H9 (cell line): ENCODE measurements around the gene PARP6. TPM values are rescaled to one million over a fixed set of nuclear protein-coding genes. Genes with fewer than 3 reads are reported as not detected.

Experiments used
- DNase-seq: peaks from one replicate; pipeline ENCODE4 v3.0.0-alpha.2; 2017
- H2AFZ ChIP-seq: one replicate; pipeline ENCODE4 v1.6.1; 2013; ENCODE audit warnings: mild to moderate bottlenecking, low read length, control low read depth, moderate library complexity
- H2AK5ac ChIP-seq: 2 replicates; pipeline ENCODE4 v1.6.1; 2013; ENCODE audit warnings: low read length, control low read depth, mixed read lengths; ENCODE audit not compliant: insufficient read length
- H2BK120ac ChIP-seq: one replicate; pipeline ENCODE4 v1.6.1; 2013; ENCODE audit warnings: low read depth, mild to moderate bottlenecking, low read length, control low read depth, inconsistent platforms; ENCODE audit not compliant: poor library complexity, severe bottlenecking
- H2BK12ac ChIP-seq: 2 replicates; pipeline ENCODE4 v1.6.1; 2013; ENCODE audit warnings: low read length, control low read depth, mixed read lengths, low read depth; ENCODE audit not compliant: insufficient read length
- H2BK15ac ChIP-seq: 2 replicates; pipeline ENCODE4 v1.6.1; 2013; ENCODE audit warnings: low read depth, low read length, control low read depth
- H2BK20ac ChIP-seq: one replicate; pipeline ENCODE4 v1.6.1; 2013; ENCODE audit warnings: low read depth, mild to moderate bottlenecking, low read length, control low read depth, inconsistent platforms; ENCODE audit not compliant: poor library complexity, severe bottlenecking
- H2BK5ac ChIP-seq: 2 replicates; pipeline ENCODE4 v1.6.1; 2013; ENCODE audit warnings: low read length, control low read depth, mixed read lengths; ENCODE audit not compliant: insufficient read length
- H3K14ac ChIP-seq: 2 replicates; pipeline ENCODE4 v1.6.1; 2013; ENCODE audit warnings: low read length, control low read depth; ENCODE audit not compliant: insufficient read depth
- H3K18ac ChIP-seq: 2 replicates; pipeline ENCODE4 v1.6.1; 2013; ENCODE audit warnings: low read depth, mild to moderate bottlenecking, mixed read lengths, low read length, control low read depth; ENCODE audit not compliant: insufficient read length
- H3K23ac ChIP-seq: 2 replicates; pipeline ENCODE4 v1.6.1; 2013; ENCODE audit warnings: low read length, control low read depth, mixed read lengths, low read depth; ENCODE audit not compliant: insufficient read length
- H3K23me2 ChIP-seq: 2 replicates; pipeline ENCODE4 v1.6.1; 2013; ENCODE audit warnings: low read depth, mild to moderate bottlenecking, mixed read lengths, low read length, control low read depth; ENCODE audit not compliant: insufficient read length, poor library complexity, severe bottlenecking
- H3K27ac ChIP-seq: 2 replicates; pipeline ENCODE4 v1.5.1; 2013; ENCODE audit warnings: low read length, control low read depth, mixed read lengths, low read depth; ENCODE audit not compliant: insufficient read length
- H3K27me3 ChIP-seq: 2 replicates; pipeline ENCODE4 v1.6.1; 2013; ENCODE audit warnings: low read length, control low read depth, inconsistent platforms; ENCODE audit not compliant: insufficient read depth
- H3K4ac ChIP-seq: 2 replicates; pipeline ENCODE4 v1.6.1; 2013; ENCODE audit warnings: low read depth, mild to moderate bottlenecking, control low read depth, inconsistent platforms, low read length, moderate library complexity
- H3K4me1 ChIP-seq: 2 replicates; pipeline ENCODE4 v1.6.1; 2013; ENCODE audit warnings: low read length, control low read depth, inconsistent platforms; ENCODE audit not compliant: insufficient read depth
- H3K4me2 ChIP-seq: 2 replicates; pipeline ENCODE4 v1.6.1; 2013; ENCODE audit warnings: low read length, control low read depth, mixed read lengths; ENCODE audit not compliant: insufficient read length, insufficient read depth
- H3K56ac ChIP-seq: 2 replicates; pipeline ENCODE4 v1.6.1; 2013; ENCODE audit warnings: low read depth, mild to moderate bottlenecking, mixed read lengths, low read length, control low read depth; ENCODE audit not compliant: insufficient read length
- H3K79me1 ChIP-seq: 2 replicates; pipeline ENCODE4 v1.6.1; 2013; ENCODE audit warnings: low read depth, mild to moderate bottlenecking, moderate library complexity, low read length, control low read depth, inconsistent platforms; ENCODE audit not compliant: insufficient read depth, poor library complexity, severe bottlenecking
- H3K79me2 ChIP-seq: 2 replicates; pipeline ENCODE4 v1.6.1; 2013; ENCODE audit warnings: low read length, control low read depth, inconsistent platforms; ENCODE audit not compliant: insufficient read depth
- H3K9ac ChIP-seq: 2 replicates; pipeline ENCODE4 v1.6.1; 2013; ENCODE audit warnings: low read length, control low read depth, mixed read lengths; ENCODE audit not compliant: insufficient read length; ENCODE audit errors: extremely low read depth
- H3K9me3 ChIP-seq: one replicate; pipeline ENCODE4 v1.6.1; 2013; ENCODE audit warnings: low read depth, low read length, inconsistent platforms; ENCODE audit not compliant: control insufficient read depth
- H3T11ph ChIP-seq: one replicate; pipeline ENCODE4 v1.6.1; 2013; ENCODE audit warnings: mild to moderate bottlenecking, low read length, control low read depth, inconsistent platforms
- H4K20me1 ChIP-seq: one replicate; pipeline ENCODE4 v1.6.1; 2013; ENCODE audit not compliant: control insufficient read depth, insufficient read length, insufficient read depth
- H4K5ac ChIP-seq: 2 replicates; pipeline ENCODE4 v1.6.1; 2013; ENCODE audit warnings: low read depth, mild to moderate bottlenecking, mixed read lengths, low read length, control low read depth; ENCODE audit not compliant: insufficient read length
- H4K8ac ChIP-seq: replicated peaks from 2 replicates; pipeline ENCODE4 v1.6.1; 2013; ENCODE audit warnings: low read length, control low read depth, mixed read lengths, low read depth; ENCODE audit not compliant: insufficient read length
- H4K91ac ChIP-seq: 2 replicates; pipeline ENCODE4 v1.6.1; 2013; ENCODE audit warnings: low read depth, mild to moderate bottlenecking, moderate library complexity, mixed read lengths, low read length, control low read depth; ENCODE audit not compliant: insufficient read length
- H3K27ac Mint-ChIP-seq, 3 experiments: 2 replicates in 2 of 3; 3 replicates in 1 of 3; pipeline ENCODE4 v1.8.0; 2020 to 2021; ENCODE audit warnings: mixed read lengths in 3 of 3, mild to moderate bottlenecking in 1 of 3, moderate library complexity in 1 of 3
- H3K27me3 Mint-ChIP-seq: 2 replicates; pipeline ENCODE4 v1.8.0; 2021; ENCODE audit warnings: low read depth, mild to moderate bottlenecking, moderate library complexity, mixed read lengths
- H3K36me3 Mint-ChIP-seq, 3 experiments: 2 replicates in 2 of 3; 3 replicates in 1 of 3; pipeline ENCODE4 v1.8.0; 2020 to 2021; ENCODE audit warnings: low read depth in 3 of 3, mixed read lengths in 3 of 3; ENCODE audit not compliant: insufficient read depth in 1 of 3
- H3K4me1 Mint-ChIP-seq, 2 experiments: 2 replicates each; pipeline ENCODE4 v1.8.0; 2020; ENCODE audit warnings: mixed read lengths in 2 of 2
- H3K4me3 Mint-ChIP-seq, 2 experiments: 2 replicates in 1 of 2; 3 replicates in 1 of 2; pipeline ENCODE4 v1.8.0; 2020 to 2021; ENCODE audit warnings: mild to moderate bottlenecking in 2 of 2, mixed read lengths in 2 of 2, moderate library complexity in 1 of 2
- H3K9me3 Mint-ChIP-seq, 2 experiments: 2 replicates in 1 of 2; 3 replicates in 1 of 2; pipeline ENCODE4 v1.8.0; 2020; ENCODE audit warnings: mild to moderate bottlenecking in 2 of 2, mixed read lengths in 2 of 2, moderate library complexity in 1 of 2
- WGBS: extraction: QIAGEN DNeasy Blood & Tissue Kit; methylation state at CpG from one replicate; pipeline ENCODE4 v1.1.7; 2013; ENCODE audit warnings: missing lambda C conversion rate, low lambda C conversion rate, mixed read lengths; ENCODE audit not compliant: insufficient read length; ENCODE audit errors: extremely low coverage; 5-methylcytosine and 5-hydroxymethylcytosine counted together
- total RNA-seq: library from RNA; stranded (reverse); gene quantifications from 2 replicates; pipeline ENCODE4 v1.2.1, GENCODE V29; 2021
- TF ChIP-seq, protein P1 (sequence below): fragments of 200-600 bp; sonication (generic); conservative IDR thresholded peaks from 3 replicates; pipeline ENCODE4 v1.8.0; 2021; ENCODE audit warnings: antibody characterized with exemption, mild to moderate bottlenecking

The PARP6 gene
- total RNA-seq, 1 experiment from 2014 or later = 54.4 TPM

DNA sequence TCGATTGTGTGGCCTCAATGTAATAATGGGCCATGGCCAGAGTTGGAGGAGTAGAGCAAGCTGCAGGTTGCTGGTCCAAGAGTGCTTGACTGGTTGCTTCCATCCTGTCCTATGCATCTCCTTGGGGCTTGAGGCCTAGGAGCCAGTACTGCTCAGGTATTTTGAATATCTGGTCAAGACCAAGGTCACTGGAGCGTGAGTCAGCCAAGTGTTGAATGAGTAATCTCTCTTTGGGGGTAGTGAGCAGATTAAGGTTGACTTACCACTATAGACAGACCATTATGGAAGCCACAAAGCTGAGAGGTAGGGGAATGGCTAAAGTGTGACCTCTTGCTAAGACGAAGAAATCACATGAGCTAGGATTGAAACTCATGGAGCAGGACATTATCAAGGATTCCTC is 9.4 kb upstream of the PARP6 start:
- no CpG with 5 or more reads among the region's 3 CpGs for WGBS
- H3K27ac ChIP-seq = no peak overlapping the region
- H4K20me1 ChIP-seq = no peaks in the 10 kb centered on the region
- H3K23ac ChIP-seq = no peak overlapping the region
- DNase-seq = no peak
- H2BK12ac ChIP-seq = no peak overlapping the region
- no peak overlapping the region for H3T11ph ChIP-seq
- Mint-ChIP-seq H3K27ac (no peak overlapping the region), H3K27me3 (peaks cover 39% of the 10 kb centered on the region), H3K36me3 (no peaks in the 10 kb centered on the region), H3K9me3 (no peaks in the 10 kb centered on the region), H3K4me1 (no peaks in the 10 kb centered on the region), H3K4me3 (no peak overlapping the region)
- no peak overlapping the region for H2AFZ ChIP-seq
- TF ChIP-seq, protein P1, sequence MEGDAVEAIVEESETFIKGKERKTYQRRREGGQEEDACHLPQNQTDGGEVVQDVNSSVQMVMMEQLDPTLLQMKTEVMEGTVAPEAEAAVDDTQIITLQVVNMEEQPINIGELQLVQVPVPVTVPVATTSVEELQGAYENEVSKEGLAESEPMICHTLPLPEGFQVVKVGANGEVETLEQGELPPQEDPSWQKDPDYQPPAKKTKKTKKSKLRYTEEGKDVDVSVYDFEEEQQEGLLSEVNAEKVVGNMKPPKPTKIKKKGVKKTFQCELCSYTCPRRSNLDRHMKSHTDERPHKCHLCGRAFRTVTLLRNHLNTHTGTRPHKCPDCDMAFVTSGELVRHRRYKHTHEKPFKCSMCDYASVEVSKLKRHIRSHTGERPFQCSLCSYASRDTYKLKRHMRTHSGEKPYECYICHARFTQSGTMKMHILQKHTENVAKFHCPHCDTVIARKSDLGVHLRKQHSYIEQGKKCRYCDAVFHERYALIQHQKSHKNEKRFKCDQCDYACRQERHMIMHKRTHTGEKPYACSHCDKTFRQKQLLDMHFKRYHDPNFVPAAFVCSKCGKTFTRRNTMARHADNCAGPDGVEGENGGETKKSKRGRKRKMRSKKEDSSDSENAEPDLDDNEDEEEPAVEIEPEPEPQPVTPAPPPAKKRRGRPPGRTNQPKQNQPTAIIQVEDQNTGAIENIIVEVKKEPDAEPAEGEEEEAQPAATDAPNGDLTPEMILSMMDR = no peak
- H3K27me3 ChIP-seq = peaks cover 2% of the 10 kb centered on the region
- H3K18ac ChIP-seq = no peak overlapping the region
- no peak overlapping the region for H2BK5ac ChIP-seq
- H2AK5ac ChIP-seq = no peak overlapping the region
- no peaks in the 10 kb centered on the region for H3K23me2 ChIP-seq
- H3K56ac ChIP-seq = no peak overlapping the region
- H3K9me3 ChIP-seq = no peaks in the 10 kb centered on the region
- no peak overlapping the region for H4K91ac ChIP-seq
- no peak overlapping the region for H3K4ac ChIP-seq
- H4K8ac ChIP-seq = no peak overlapping the region
- no peak overlapping the region for H3K9ac ChIP-seq
- H3K4me2 ChIP-seq = no peak overlapping the region
- H2BK20ac ChIP-seq = no peak overlapping the region
- no peak overlapping the region for H4K5ac ChIP-seq
- H2BK120ac ChIP-seq = no peak overlapping the region
- no peak overlapping the region for H2BK15ac ChIP-seq
- H3K79me1 ChIP-seq = no peaks in the 10 kb centered on the region
- no peaks in the 10 kb centered on the region for H3K4me1 ChIP-seq
- H3K79me2 ChIP-seq = no peaks in the 10 kb centered on the region
- no peak overlapping the region for H3K14ac ChIP-seq
